NCI-H146 treated with DMSO at 0.1 percent for 48 hours (cell line): ENCODE data around the gene ARHGAP25.

Experiments
- DNase-seq: peaks from one replicate; lab custom pipeline; 2025; ENCODE audit not compliant: unreplicated experiment; lab: John Stamatoyannopoulos, UW

Gene ARHGAP25

DNA sequence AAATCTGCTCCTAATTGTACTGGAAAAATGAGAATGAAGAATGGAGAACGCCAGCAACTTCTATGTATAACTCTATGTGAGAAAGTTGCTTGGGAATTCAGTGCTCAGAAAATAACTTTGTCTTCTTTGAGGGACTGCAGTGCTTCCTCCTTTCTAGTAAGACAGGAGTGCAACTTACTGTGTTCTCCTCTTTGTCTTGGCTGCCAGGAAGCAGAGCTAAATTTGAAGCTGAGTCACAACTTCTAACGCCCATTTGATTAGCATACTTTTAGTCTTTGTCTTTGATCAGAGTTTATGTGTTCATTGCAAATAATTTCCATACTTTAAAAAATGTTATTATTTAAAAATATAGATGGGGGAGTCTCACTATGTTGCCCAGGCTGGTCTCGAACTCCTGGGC, 6.6 kb downstream of the ARHGAP25 start:
- no peak for DNase-seq

DNA sequence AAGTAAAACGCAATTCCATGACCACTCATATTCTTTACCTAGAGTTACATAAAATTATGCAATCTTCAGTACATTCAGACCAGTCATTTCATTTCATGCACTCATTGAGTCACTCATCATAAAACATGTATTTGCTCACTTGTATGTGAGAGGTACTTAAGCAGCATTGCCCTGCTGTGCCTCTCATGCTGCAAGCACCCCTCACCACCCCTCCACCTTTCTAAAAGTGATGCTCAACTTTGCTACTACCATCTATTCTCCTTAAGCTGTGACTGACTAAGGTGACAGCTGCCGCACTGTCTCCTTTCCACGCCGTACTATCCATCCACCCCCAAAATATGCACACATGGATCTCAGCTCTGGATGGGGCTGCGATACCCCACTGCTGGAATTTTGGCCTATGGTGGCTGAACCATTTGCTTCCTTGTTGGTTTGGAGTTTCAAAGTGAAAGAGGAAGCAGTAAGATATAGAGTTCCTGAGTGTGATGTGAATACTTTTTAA, 7.2 kb downstream of the ARHGAP25 start:
- DNase-seq: no peak

DNA sequence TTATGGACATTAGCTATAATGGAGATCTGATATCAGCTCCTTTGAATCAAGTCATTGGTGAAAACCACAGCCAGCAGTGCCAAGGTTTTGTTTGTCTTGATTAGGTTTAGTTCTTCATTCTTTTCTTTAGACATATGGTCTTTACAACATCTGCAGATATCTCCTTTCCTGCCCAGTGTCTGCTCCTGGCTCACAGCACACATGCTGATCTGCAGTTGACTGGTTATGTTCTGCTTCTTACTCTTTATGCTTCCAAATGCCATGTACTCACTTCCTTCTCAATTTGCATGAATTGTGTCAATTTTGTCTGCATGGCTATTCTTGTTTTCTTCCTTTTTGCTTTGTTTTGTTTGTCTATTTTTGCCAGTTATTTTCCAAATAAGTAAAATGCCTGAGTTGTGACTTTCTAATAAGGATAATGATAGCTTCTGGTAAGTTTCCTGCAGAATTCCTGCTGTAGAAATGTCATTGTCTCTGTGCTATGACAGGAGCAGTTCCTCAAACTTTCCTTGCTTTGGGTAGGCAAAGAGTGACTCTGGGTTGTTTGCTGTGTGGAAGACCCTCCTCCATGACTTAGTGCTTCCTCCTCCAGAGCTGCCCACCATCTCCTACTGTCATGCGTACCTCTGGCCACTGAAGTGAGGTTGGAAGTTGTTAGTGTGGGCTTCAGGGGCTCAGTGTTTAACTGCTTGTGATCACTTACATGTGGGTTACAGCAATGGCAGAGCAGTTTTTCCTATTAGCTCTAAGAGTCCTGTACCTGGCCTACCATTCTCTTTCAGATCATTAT, 8.2 kb downstream of the ARHGAP25 start:
- DNase-seq: peak; percentile 22

DNA sequence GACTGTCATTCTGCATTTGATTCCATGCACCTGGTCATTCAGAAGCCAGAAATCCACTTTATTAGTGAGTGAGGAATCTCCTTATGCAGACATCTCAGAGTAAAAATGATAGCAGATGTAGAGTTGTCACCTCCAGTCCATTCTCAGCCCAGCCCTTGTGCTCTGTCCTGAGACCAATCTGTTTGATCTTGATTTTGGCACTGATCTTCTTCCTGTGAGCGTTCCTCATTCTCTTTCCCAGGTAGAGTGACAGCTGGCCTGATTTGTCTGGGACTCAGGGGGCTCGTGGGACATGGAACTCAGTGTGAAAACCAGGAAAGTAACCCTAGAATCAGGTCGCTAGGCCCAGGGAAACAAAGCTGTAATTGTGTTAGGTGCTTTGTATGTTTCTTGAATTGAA, 8.9 kb downstream of the ARHGAP25 start:
- no peak for DNase-seq

DNA sequence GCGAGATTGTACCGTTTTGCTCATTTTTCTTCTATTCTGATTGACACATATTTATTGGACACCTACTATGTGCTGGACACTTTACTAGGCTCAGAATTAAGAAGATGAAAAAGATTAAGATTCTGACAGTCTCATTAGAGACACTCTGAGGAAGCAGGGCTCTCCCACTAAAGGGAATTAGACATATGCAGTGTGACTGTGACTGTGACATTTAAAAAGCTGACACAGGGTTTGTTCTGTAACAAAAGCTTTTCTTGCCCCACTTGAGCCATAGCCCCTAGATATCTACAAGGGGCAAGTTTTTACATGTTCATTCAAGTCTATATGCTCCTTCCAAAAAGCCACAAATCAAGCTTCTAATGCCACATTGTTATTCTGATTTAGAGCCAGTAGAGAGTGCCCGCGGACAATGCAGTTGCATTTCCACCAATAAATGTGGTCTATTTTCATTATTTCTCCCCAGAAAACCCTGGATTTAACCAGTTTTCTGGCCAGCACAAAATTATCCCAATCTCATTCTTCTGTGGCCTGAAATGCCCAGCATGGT, 9.8 kb downstream of the ARHGAP25 start:
- no peak for DNase-seq

DNA sequence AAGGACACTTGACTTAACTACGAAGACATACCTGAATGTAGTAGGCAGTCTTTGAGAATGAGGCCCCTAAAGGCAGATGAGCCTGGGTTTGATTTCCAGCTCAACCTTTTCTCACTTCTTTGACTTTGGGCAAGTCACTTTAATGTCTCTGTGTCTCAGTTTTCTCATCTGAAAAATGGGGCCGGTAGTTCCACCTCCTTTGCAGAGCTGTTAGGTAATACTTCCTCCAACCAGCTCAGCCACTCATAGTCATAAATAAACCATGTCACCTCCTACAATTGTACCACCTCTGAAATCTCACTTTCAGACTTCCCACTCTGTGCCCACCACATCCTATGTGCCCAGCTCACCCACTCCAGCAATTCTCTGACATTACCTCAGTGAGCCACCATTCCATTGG, 10.4 kb downstream of the ARHGAP25 start:
- DNase-seq: no peak

DNA sequence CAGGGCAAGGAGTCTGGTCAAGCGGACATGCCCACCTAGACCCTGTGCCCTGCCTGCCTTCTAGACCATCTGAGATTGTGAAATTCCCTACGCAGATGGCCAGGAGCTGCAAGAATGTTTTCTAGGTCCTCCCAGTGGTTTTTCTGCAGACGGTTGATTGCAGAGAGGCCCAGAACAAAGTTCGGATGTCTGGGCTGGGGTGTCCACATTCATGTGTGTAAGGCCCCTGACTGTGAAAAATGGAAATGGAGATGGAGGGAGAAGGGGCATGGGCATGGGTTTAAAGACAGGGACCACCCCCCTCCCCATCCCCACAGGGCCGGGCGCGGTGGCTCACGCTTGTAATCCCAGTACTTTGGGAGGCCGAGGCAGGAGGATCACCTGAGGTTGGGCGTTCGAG, 11.8 kb downstream of the ARHGAP25 start:
- DNase-seq: no peak

DNA sequence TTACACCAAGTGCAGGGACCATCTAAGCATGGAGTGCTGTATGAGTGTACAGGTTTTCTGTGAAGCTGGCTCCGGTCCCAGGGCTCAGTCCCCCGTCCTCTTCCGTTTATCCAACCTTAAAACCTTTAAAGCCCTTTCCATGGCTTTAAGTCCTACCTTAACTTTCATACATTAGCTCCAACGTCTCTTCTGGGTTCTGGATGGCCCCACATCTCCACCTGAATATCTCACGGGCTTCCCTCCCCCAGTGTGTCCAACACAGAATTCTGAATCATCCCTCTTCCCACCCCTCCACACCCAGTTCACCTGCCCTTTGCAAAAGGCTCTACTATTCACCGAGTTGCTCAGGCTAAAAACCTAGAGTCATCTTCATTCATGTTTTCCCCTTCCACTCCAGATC, 12.8 kb downstream of the ARHGAP25 start:
- DNase-seq: no peak

DNA sequence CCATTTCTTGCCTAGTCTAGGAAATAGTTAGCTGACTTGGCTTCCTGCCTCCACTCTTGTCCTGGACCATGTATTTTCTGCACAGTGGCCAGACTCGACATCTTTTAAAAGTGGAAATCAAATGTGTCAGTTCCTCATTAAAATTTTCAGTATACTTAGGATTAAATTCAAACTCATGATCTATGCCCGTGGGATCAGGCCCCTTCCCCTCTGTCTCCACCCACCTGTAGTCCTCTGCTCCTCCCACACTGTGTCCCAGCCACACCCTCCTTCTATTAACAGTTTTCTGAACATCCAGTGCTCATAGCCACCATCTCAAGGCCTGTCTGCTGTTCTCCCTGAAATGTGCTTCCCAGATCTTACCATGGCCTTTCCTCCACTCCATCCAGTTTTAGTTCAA, 13.3 kb downstream of the ARHGAP25 start:
- DNase-seq: no peak

DNA sequence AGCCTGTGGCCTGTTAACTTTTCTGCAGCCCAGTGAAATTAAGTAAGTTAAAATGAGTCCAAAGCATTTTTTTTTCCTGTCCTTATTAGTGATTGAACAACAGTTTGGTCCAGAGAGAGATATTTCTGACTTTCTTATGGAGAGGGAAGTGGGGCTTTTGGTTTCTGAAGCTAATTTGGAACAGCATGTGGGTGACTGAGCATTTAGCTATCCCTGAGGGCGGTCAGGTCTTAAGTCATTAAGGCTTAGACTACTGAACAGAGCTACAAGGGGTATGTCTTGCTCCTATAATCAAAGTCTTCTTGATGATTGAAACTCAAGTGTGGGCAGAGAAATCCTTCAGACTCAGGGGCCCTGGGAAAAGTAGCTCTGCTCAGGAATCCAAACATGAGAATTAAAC, 14.0 kb downstream of the ARHGAP25 start:
- DNase-seq: no peak

DNA sequence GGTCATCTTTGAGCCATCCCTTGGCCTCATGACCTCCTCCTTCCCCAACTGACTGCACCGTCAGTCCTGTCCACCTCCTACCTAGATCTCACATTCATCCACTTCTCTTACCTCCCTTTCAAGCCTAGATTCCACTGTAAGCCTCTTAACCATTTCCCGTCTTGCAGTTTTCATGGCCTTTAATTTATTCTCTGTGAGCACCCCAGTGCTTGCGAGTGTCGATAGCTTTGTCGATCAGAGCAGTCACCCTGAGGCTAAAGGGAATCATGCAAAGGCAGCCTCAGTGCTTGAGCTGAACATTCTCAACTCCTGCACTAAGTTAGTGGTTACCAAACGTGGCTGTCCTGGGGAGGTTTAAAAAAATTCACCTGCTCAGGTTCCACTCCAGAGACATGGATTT, 14.7 kb downstream of the ARHGAP25 start:
- no peak for DNase-seq

DNA sequence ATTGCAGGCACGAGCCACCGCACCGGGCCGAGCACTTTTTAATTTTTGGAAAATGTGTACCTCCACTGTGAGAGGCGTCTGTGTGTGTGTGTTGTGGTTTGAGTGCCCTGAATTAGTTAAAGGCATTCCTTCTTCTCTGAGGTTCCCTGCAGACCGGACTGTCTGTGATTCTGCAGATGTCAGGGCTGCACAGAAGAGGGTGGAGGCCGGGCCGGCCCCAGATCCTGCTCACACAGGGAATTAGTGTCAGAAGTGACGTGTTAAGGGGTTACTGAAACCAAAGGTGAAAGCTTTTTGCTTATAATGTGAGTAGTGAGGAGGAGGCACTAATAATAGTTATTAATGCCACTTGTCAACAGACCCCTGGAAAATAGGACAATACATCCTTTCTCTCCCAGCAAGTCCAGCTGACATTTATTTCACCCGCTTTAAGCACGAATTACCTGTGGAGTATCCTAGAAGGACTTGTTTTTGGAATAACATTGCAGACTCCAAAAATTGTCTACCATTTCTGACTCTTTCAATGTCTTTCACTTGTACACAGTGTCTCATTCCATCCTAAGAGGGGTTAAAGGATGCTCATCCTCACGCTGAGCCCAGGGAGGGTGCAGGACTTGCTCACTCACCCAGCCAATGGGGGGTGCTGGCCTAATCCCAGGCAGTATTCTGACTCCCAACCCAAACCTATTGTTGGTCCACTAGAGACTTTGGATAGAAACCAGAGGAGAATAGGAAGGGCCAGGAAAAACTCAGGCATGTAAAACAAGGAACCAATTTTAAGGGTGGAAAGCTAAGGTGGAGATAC, 16.2 kb downstream of the ARHGAP25 start:
- DNase-seq: no peak

DNA sequence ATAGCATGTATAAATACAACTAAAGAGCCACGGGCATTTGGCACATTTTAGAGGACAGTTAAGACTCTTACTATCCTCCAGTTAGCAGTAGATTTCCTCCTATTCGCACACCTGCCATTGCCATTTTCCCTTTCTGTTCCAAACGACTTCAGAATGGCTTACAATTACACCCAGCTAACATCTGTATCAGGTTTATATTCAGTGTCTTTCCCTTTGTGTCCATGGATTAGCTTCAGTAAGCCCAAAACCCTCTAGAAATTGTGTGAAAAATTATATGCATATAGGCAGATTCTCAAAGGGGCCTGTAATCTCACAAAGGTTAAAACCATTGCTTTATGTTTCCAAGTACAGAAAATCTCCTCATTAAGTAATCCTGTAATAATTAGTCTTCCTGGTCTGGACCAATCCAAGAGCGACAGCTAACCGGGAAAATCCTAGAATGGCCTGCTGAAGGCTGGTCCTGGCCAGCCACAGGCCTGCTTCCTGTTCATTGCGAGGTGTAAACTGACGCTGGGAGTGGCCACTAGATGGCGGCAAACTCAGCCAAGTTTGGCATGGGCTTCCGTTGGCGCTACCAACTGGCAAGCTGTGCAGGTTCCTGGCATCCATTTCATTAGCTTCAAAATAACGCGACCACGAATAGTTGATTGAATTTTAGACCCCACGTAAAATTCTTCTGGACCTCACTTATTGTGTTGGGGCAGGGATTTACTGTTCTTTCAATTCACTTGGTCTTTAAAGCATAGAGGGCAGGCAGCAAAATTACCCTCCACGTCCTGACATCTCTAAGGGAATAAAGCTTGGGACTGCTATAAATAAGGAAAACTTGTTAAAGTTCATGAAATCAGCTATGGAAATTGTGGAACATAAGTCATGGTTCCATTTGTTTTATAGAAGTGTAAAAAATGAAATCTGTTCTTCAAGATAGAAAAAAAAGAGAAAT, 17.1 kb downstream of the ARHGAP25 start:
- peak; percentile 74 for DNase-seq

DNA sequence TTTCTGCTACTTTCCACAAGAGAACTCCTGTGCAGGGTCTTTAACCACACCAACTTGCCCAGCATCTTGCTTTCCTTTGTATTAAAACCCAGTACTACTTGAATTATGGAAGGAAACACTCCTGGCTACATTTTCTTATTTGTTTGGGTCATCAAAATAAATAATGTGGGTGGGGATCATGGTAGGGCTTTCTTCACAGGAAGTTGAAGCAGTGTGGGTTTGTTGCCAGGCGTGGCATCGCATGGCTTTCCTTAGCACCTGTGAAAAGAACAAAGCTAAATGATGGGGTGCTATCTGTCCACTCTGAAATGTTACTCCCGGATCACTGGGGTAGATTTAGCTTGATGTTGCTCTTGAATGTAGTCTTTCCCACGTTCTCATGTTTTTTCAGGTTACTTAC, 18.7 kb downstream of the ARHGAP25 start:
- DNase-seq: no peak

DNA sequence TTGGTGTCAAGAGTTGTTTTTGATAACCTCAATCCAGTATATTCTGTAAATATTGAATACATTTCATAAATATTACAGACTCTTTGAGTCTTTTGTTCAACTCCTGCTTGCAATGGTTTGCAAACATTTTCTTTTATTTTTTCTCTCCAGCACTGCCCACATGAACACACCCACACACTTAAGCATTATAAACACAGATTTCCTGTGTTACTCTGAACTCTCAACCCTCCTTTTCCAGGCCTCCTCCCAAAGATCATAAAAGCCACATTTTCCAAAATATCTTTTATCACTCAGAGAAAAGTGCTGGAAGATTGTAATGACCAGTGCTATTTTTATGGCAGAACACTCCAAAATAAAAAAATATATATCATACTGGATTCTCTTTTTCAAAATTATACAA, 20.5 kb downstream of the ARHGAP25 start:
- DNase-seq: no peak

DNA sequence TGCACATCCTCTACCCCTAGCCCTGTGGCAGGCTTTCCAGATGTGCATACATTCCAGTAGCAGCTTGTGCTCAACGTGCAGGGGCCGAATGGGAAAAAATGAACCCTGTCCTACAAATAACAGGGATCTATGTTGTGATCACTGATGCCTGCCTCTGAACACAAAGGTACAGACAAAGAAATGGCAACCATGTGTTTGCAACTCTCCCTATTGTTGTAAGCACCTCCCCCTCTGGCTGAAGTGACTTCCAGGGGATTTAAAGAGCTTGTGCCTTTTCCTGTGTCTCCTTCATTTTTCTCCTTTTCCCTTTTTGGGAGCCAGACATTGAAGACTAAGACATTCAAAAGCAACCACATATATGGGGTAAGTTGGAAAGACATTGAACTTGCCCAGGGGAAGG, 21.6 kb downstream of the ARHGAP25 start:
- no peak for DNase-seq

DNA sequence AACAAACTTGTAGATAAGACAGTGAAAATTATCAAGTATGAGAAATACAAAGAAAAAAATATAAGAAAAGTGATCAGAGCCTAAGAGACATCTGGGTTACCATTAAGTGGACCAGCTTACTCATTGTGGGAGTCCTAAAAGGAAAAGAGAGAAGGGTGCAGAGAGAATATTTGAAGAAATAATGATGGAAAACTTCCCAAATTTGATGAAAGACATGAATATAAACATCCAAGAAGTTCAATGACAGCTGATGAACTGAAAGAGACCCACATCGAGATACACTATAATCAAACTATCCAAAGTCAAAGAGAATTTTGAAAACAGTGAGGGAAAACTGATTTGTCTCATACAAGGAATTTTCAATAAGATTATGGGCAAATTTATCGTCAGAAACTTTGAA, 22.5 kb downstream of the ARHGAP25 start:
- no peak for DNase-seq

DNA sequence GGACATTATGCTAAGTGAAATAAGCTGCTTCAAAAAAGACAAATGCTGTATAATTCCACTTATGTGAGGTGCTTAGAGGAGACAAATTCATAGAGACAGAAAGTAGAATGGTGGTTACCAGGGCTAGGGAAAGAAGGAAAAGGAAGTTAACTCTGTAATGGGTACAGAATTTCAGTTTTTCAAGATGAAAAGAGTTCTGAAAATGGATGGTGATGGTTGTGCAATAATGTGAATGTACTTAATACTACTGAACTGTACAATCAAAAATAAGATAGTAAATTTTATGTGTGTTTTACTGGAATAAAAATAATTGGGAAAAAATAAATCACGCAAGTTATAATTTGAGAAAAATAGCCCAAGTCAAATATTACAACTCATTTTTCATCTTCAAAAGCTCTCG, 27.5 kb downstream of the ARHGAP25 start:
- DNase-seq: no peak

DNA sequence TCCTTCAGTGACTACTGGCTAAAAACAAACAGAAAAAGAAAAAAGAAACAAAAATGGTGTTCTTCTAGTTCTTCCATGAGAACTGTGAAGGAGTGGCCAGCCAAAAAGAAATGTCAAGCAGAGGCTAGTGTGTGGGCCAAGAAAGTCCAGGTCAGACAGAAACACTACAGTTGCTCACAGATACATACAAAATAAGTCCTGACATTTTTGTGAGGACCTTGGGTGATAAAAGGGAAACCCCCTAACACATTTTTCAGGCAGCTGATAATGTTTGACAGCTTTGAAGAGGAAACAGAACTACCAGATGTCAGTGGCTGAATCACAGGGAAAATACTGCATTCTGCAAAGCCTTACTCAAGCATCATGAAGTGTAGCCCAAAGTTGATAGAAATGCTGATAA, 28.1 kb downstream of the ARHGAP25 start:
- DNase-seq: no peak

DNA sequence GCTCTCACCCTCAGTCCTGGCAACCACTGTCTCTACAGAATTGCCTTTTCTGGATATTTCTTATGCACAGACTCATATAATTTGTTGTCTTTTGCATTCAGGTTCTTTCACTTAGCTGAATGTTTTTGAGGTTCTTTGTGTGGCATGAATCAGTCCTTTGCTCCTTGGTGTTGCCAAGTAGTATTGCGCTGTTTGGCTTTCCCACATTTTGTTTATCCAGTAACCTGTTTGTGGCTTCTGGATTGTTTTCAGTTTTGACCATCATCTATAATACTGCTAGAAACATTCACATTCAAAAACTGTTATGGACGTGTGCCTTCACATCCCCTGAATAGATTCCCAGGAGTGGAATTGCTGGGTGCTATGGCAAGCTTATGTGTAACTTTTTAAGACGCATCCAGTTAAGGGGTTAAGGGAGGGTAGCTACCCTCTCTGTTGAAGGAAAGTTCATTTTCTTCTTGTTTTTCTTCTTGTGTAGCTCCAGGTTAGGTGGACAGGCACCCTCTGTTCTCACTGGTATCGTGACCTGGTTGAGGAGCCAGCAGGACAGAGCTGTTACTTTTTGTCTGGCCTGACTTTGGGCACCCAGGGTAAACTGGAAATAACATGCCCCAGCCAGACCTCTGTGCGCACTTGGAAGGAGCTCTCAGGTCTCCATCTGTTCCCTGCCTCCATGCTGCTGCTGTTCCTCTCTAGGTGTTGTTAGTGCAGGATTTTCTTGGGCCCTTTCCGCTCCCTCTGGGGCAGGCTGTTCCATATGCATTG, 29.6 kb downstream of the ARHGAP25 start:
- DNase-seq: no peak
